IPS DF 4.7 (cell line): ENCODE data around the gene CLEC1A.

Experiments used
- DNase-seq: peaks from one replicate; pipeline ENCODE4 v3.0.0-alpha.2; 2013; ENCODE audit warnings: low spot score; ENCODE audit errors: extremely low read depth

Gene CLEC1A

GRCh38 chr12:10101648-10102220 lies 2.9 kb upstream of the CLEC1A start:
- DNase-seq: no peak

GRCh38 chr12:10101042-10101579 lies 2.3 kb upstream of the CLEC1A start:
- DNase-seq: no peak

- DNase-seq: no peak
These were observed 1.3 kb downstream of the CLEC1A start for GRCh38 chr12:10097521-10097920.

GRCh38 chr12:10095971-10096370 lies 2.8 kb downstream of the CLEC1A start:
- no peak for DNase-seq

GRCh38 chr12:10094646-10095395 lies 4.0 kb downstream of the CLEC1A start:
- DNase-seq: no peak

- DNase-seq: no peak
These were observed 9.6 kb downstream of the CLEC1A start for GRCh38 chr12:10088955-10089900.

GRCh38 chr12:10088031-10088430 lies 10.8 kb downstream of the CLEC1A start:
- no peak for DNase-seq

GRCh38 chr12:10086387-10086786 lies 12.4 kb downstream of the CLEC1A start:
- DNase-seq: no peak

- DNase-seq: no peak
These were observed 14.1 kb downstream of the CLEC1A start for GRCh38 chr12:10084733-10085132.

DNA sequence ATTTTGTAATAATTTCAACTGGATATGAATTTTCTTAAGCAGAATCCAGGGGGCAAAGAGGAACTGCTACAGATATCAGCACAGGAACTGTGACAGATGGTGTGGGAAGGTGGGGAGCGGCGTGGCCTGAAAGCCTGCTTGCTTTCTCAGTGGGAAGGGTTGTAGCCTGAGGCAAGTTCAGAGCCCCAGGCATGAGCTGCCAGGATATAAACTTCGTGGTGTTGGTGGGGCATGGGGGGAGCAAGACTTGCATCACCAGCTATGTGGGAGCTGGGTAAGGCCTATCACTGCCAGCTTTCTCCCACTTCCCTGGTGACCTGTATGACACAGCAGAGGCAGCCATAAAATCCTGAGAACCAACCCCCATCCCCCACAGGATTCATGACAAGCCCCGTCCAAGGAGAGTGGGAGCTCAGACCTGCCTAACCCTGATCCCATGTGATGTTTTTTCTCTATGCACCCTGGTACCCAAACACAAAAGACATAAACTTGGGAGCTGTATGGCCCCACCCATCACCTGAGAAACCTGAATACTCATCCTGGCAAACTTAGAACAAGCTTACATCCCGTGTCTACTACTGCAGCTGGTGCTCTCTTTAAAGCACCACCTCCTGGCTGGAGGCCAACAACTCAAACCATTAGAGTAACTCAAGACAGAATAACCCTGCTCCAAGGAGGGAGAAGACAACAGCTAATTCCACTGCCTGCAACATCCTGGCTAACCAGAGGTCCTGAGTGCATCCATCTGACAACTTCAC lies 16.5 kb downstream of the CLEC1A start:
- DNase-seq: no peak

- DNase-seq: no peak
These were observed 23.3 kb downstream of the CLEC1A start for GRCh38 chr12:10075451-10075850.

DNA sequence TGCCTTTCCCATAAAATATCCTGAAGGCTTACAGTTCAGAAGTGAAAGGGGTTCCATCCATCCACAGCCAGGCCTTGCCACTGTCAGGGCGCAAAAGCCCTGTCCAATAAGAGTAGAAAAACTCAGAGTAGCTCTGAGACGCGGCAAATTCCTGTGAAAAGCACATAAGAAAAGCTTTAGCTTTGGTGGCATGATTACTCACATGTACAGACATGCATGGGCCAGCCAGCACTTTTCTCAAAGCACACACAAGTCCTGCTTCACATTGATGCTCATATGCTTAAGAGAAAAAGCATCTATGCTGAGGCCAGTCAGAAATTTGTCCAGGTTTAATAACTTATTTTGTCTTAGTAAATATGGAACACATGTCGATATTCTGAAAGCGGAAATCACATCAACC lies 25.5 kb downstream of the CLEC1A start:
- DNase-seq: no peak

- DNase-seq: no peak
These were observed 26.7 kb downstream of the CLEC1A start for GRCh38 chr12:10072131-10072530.

GRCh38 chr12:10070380-10070779 lies 28.4 kb downstream of the CLEC1A start:
- no peak for DNase-seq

GRCh38 chr12:10069976-10070375 lies 28.8 kb downstream of the CLEC1A start:
- DNase-seq: no peak

DNA sequence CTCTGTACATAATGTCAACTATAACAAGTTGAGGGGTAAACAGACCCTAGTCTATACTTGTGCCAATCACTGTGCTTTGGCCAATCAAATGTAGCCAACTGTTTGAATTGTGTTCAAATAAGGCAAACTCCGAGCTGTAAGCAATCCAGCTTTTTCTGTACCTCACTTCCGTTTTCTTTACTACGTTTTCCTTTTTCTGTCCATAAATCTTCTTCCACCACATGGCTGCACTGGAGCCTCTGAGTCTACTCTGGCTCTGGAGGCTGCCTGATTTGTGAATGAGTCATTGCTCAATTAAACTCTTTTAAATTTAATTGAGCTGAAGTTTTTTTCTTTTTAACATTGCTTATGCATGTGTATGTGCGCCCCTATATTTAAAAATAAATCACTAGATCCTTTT lies 29.7 kb downstream of the CLEC1A start:
- DNase-seq: no peak

- DNase-seq: no peak
These were observed 30.1 kb downstream of the CLEC1A start for GRCh38 chr12:10068644-10069043.

DNA sequence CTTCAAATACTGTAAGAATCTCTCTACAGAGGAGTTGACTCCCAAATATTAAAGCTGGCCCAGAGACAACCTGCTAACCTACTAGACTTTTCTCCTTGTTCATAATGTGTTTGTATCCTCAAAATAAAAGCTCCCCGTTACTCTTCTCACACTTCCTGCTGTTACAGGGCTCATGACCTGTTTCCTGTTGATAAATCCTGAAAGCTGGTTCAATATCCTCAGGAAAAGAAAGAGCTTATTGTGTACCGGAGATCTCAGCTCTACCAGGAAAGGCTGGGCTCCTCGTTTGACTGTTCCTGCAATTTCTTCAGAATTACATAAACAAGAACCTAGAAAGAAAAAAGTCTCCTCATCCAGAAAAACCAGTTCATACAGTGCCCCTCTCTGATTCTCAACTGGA lies 30.8 kb downstream of the CLEC1A start:
- DNase-seq: no peak

DNA sequence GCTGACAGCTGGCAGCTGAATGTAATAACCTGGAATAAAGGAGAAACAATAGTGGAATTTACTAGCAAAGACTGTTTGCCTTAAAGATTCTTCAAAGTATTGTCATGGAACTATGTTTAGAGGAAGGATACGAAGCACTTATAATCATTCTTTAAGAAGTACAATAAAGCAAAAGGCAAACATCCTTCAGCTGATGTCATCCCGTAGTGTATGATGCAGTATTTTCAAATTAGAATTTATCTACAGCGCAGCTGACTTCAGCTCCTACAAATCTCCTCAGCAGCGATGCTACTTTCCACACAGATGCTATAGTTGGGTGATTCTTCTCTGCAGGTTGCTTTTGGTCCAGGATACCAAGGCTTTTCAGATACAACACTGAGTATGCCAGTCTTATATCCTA lies 31.5 kb downstream of the CLEC1A start:
- no peak for DNase-seq

DNA sequence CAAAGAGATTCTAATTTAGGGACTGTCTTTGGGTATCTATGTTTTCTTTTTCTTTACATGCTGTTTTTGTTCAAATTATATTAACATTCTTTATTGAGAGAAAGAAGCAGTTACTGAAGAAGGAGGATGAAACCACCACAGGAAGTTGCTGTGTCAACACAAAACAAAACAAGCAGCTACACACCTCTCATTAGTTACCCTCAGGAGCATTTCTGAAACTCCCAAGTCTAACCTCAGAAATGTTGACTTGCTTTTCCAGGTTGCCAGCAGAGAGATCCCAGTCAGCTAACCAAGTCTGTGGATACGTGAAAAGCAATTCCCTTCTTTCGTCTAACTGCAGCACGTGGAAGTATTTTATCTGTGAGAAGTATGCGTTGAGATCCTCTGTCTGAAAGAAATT lies 33.5 kb downstream of the CLEC1A start:
- no peak for DNase-seq

- DNase-seq: no peak
These were observed 40.4 kb downstream of the CLEC1A start for GRCh38 chr12:10058387-10058786.
